OCI-LY1 (cell line): ENCODE results near the gene NCAM1.

Source experiments
- H2AFZ ChIP-seq: fragments of 200-600 bp; sonication (generic), shearing (Covaris generic); 2 replicates; pipeline ENCODE4 v1.6.0; 2014; ENCODE audit warnings: antibody characterized with exemption, mild to moderate bottlenecking, low read length
- H3F3A ChIP-seq: fragments of 200-600 bp; sonication (generic), shearing (Covaris generic); 2 replicates; pipeline ENCODE4 v1.6.0; 2014; ENCODE audit warnings: mild to moderate bottlenecking, antibody characterized with exemption, low read length, moderate library complexity; ENCODE audit not compliant: insufficient read depth
- H3K27ac ChIP-seq: fragments of 200-600 bp; sonication (generic); 2 replicates; pipeline ENCODE4 v1.5.1; 2014; ENCODE audit warnings: low read length, mixed run types, mild to moderate bottlenecking, low read depth; ENCODE audit not compliant: poor library complexity, severe bottlenecking
- H3K27me3 ChIP-seq: fragments of 200-600 bp; sonication (generic); 2 replicates; pipeline ENCODE4 v1.6.0; 2014; ENCODE audit warnings: antibody characterized with exemption, mild to moderate bottlenecking, low read length, moderate library complexity; ENCODE audit not compliant: insufficient read depth
- H3K36me3 ChIP-seq: fragments of 200-600 bp; sonication (generic); 2 replicates; pipeline ENCODE4 v1.6.1; 2014; ENCODE audit warnings: mild to moderate bottlenecking, antibody characterized with exemption, low read length, moderate library complexity, mixed read lengths; ENCODE audit not compliant: insufficient read depth
- H3K4me1 ChIP-seq: fragments of 200-600 bp; sonication (generic); 2 replicates; pipeline ENCODE4 v1.5.1; 2014; ENCODE audit warnings: mild to moderate bottlenecking, low read length, moderate library complexity; ENCODE audit not compliant: insufficient read depth, severe bottlenecking
- H3K4me2 ChIP-seq: fragments of 200-600 bp; sonication (generic), shearing (Covaris generic); 2 replicates; pipeline ENCODE4 v1.6.1; 2014; ENCODE audit warnings: low read length
- H3K4me3 ChIP-seq: fragments of 200-600 bp; sonication (generic); 2 replicates; pipeline ENCODE4 v1.5.1; 2014; ENCODE audit warnings: low read length, low read depth, mild to moderate bottlenecking, mixed read lengths; ENCODE audit not compliant: poor library complexity, severe bottlenecking
- H3K79me2 ChIP-seq: fragments of 200-600 bp; shearing (Covaris generic); 2 replicates; pipeline ENCODE4 v1.6.1; 2016; ENCODE audit warnings: mixed run types, low read length, mixed read lengths; ENCODE audit not compliant: insufficient read depth
- H3K9ac ChIP-seq: fragments of 200-600 bp; sonication (generic), shearing (Covaris generic); 2 replicates; pipeline ENCODE4 v1.6.1; 2014; ENCODE audit warnings: mild to moderate bottlenecking, low read length, mixed read lengths
- H3K9me2 ChIP-seq: fragments of 200-600 bp; sonication (generic), shearing (Covaris generic); 2 replicates; pipeline ENCODE4 v1.6.1; 2014; ENCODE audit warnings: low read depth, mild to moderate bottlenecking, low read length, mixed read lengths
- H3K9me3 ChIP-seq: fragments of 200-600 bp; shearing (Covaris generic); 2 replicates; pipeline ENCODE4 v1.6.1; 2014; ENCODE audit warnings: low read length, mixed read lengths
- H4K20me1 ChIP-seq: fragments of 200-600 bp; sonication (generic), shearing (Covaris generic); 2 replicates; pipeline ENCODE4 v1.6.0; 2016; ENCODE audit warnings: mild to moderate bottlenecking, low read length; ENCODE audit not compliant: insufficient read depth
- EZH2 ChIP-seq: fragments of 200-600 bp; sonication (generic), shearing (Covaris generic); IDR thresholded peaks from 2 replicates; pipeline ENCODE4 v1.8.0; 2017; ENCODE audit warnings: borderline replicate concordance, mixed run types, mild to moderate bottlenecking, antibody characterized with exemption, low read length, moderate library complexity, mixed read lengths
- TF ChIP-seq, protein P1 (sequence below): fragments of 200-600 bp; sonication (generic), shearing (Covaris generic); IDR thresholded peaks from 2 replicates; pipeline ENCODE4 v1.5.1; 2017; ENCODE audit warnings: mild to moderate bottlenecking, antibody characterized with exemption, low read length, moderate library complexity, mixed read lengths

Gene NCAM1

DNA sequence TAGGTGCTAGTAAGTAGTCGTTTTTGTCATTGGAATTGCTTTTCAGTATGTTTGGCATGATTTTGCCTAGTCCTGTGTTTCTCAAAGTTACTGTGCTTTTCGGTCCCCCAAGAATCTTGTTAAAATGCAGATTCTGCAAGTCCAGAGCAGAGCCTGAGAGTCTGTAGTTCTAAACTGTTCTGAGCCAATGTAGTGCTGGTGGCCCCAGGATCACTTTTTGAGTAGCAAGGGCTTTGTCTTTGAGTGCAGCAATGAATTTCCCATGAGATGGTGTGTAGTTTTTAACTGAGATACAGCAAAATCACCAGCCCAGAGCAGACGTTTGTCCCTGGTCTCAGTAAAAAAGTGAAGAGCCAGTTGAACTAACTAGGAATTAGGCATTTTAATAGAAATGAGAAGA lies 122.4 kb downstream of the NCAM1 start:
- H3K4me1 ChIP-seq: no peaks in the 10 kb centered on the region
- H3K27ac ChIP-seq: no peak overlapping the region
- H3F3A ChIP-seq: no peaks in the 10 kb centered on the region
- H4K20me1 ChIP-seq: no peaks in the 10 kb centered on the region
- no peak overlapping the region for H3K9ac ChIP-seq
- no peaks in the 10 kb centered on the region for H3K27me3 ChIP-seq
- no peaks in the 10 kb centered on the region for H3K36me3 ChIP-seq
- H3K79me2 ChIP-seq: no peaks in the 10 kb centered on the region
- H3K4me3 ChIP-seq: no peak overlapping the region
- H3K9me3 ChIP-seq: no peaks in the 10 kb centered on the region
- no peak for TF ChIP-seq EZH2
- TF ChIP-seq, protein P1, sequence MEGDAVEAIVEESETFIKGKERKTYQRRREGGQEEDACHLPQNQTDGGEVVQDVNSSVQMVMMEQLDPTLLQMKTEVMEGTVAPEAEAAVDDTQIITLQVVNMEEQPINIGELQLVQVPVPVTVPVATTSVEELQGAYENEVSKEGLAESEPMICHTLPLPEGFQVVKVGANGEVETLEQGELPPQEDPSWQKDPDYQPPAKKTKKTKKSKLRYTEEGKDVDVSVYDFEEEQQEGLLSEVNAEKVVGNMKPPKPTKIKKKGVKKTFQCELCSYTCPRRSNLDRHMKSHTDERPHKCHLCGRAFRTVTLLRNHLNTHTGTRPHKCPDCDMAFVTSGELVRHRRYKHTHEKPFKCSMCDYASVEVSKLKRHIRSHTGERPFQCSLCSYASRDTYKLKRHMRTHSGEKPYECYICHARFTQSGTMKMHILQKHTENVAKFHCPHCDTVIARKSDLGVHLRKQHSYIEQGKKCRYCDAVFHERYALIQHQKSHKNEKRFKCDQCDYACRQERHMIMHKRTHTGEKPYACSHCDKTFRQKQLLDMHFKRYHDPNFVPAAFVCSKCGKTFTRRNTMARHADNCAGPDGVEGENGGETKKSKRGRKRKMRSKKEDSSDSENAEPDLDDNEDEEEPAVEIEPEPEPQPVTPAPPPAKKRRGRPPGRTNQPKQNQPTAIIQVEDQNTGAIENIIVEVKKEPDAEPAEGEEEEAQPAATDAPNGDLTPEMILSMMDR: no peak
- H2AFZ ChIP-seq: no peak overlapping the region
- no peaks in the 10 kb centered on the region for H3K9me2 ChIP-seq
- H3K4me2 ChIP-seq: no peak overlapping the region

DNA sequence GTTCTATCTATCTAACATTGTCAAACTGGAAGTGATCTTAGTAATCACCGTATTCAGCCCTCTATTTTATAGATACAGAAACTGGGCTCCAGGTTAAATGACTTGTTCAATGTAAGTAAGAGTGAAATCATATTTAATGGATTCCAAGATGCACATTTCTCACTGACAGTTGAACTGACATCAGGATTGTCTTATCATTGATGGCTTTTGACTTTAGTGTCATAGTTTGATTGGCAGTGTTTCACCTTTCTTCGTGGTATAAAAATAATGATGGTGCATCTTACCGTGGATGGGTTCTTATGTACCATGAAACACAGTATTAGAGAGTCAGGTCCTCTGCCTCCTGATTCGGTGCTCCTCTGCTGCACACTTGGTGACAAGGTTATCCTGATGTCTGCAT lies 123.1 kb downstream of the NCAM1 start:
- Histone ChIP-seq H3K9ac (no peak overlapping the region), H3K4me2 (no peak overlapping the region), H2AFZ (no peak overlapping the region), H3K36me3 (no peaks in the 10 kb centered on the region), H3K9me3 (no peaks in the 10 kb centered on the region), H3K27me3 (no peaks in the 10 kb centered on the region), H3K4me3 (no peak overlapping the region), H3K9me2 (no peaks in the 10 kb centered on the region), H3K27ac (no peak overlapping the region), H4K20me1 (no peaks in the 10 kb centered on the region), H3K79me2 (no peaks in the 10 kb centered on the region), H3K4me1 (no peaks in the 10 kb centered on the region), H3F3A (no peaks in the 10 kb centered on the region)
- TF ChIP-seq EZH2: no peak
- TF ChIP-seq, protein P1: no peak

DNA sequence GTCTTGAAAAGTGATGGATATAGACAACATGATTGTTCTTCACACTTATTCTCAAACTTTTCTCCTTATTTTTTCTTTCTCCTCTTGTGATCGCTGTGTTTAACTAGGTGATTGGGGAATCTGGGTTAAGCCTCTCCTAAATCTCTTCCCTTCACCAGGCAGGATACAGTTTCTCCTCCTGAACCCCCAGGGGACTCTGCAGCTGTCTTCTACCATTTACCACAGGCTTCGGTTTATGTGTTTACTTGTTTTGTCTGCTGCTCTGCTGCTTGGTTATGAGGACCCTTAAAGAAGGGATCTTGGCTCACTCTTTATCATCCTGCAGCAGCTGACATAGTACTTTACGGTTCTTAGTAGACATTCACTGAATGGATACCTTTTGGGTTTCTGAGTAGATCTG lies 124.2 kb downstream of the NCAM1 start:
- no peaks in the 10 kb centered on the region for H3K9me3 ChIP-seq
- no peaks in the 10 kb centered on the region for H3K27me3 ChIP-seq
- H3F3A ChIP-seq: no peaks in the 10 kb centered on the region
- TF ChIP-seq, protein P1: no peak
- TF ChIP-seq EZH2: no peak
- H3K4me3 ChIP-seq: no peak overlapping the region
- no peaks in the 10 kb centered on the region for H4K20me1 ChIP-seq
- no peaks in the 10 kb centered on the region for H3K79me2 ChIP-seq
- no peaks in the 10 kb centered on the region for H3K9me2 ChIP-seq
- H2AFZ ChIP-seq: no peak overlapping the region
- no peak overlapping the region for H3K4me2 ChIP-seq
- no peak overlapping the region for H3K9ac ChIP-seq
- no peaks in the 10 kb centered on the region for H3K36me3 ChIP-seq
- H3K4me1 ChIP-seq: no peaks in the 10 kb centered on the region
- no peak overlapping the region for H3K27ac ChIP-seq
